Bone marrow (tissue), 2 donors: ENCODE measurements around the gene KRTAP10-3.
"Not testable (repeated sequence)": the region's sequence is repeated elsewhere in the genome, so short reads cannot be mapped to it uniquely, and the experiment has no call there.

ENCODE experiments used
- DNase-seq, 2 donors: peaks; one replicate each; lab custom pipeline; 2025; lab: John Stamatoyannopoulos, UW

The KRTAP10-3 gene

DNA sequence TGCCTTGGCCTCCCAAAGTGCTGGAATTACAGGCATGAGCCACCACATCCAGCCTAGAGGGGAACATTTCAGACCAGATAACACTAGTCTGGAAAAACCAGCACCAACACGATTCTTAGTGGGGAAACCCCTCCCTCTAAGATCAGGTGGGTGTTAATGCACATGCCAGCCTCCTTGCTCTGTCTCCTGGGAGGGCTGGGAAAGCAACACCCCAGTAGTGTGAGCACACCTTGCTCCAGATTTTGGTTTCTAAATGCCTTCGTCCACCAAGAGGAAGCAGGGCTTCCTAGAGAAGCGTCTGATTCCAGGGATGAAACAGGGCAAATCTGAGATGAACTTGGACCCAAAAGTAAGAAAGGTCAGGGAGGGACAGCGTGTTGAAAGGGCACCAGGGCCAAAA, 12.7 kb upstream of the KRTAP10-3 start:
- no peak for DNase-seq

DNA sequence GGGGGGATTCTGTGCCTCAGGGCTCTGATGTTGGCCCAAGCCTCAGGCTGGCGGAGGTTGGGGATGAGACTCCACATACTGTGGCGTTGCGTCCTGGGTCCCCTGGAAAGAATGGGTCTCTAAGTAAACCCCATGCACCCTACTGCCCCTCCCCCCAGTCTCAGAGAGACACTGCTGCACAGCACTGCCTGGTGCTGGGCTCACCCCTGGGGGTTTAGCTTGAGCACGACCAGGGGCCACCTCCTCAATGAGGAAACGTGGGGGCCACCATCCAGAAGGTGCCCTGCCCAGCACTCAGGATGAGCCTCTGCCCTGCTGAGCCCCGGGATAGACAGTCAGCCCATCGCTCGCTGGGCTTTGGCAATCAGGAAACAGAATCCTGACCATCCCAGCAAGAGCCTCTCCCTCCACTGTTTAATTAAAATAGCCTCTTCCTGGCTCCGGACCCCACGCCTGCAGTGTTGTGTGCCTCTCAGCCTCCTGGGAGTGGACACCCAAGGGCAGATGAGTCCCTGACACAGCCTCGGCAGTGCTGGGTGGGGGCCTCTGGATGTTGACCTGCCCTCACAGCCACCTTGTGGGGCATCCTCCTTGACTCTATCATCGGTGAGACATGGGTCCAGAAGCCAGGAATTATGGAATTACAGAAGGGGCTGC, 11.4 kb upstream of the KRTAP10-3 start:
- no peak for DNase-seq

DNA sequence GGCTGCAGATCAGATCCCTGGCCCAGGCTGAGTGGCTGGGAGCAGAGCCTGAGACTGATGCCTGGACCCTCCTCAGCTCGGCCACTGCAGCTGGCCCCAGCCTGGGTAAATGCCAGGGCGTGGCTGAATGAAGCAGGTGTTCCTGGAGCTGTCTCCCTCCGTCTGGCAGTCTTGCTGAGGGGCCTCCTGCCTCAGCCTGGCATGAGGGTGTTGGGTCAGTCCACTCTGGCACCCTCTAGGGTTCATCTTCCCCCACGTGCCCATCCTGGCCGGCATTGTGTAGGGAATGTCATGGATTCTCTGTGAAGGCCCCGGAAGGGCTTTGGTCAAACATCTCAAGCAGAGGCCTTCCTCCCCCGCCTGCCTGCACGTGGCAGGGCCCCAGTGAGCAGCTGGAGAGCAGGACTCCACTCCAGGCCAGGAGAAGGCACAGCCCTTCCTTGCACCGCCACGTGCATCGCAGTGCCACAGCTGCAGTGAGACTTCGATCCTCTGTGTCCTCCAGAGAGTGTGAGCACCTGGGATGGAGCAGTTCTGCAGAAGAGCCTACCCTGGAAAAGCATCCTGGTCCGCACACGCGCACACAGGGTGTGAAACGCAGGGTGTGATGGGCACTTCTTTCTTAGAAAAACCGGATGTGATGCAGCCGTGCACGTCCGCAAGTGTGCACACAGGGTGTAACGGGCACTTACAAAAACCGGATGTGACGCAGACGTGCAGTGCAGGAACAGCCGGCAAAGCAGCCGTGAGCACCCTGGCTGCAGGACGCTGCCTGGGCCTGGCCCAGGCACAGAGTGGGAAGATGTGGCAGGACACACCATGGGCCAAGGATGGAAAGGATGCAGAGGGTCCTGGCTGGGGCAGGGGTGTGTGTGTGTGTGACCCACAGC, 10.3 kb upstream of the KRTAP10-3 start:
- no peak for DNase-seq

DNA sequence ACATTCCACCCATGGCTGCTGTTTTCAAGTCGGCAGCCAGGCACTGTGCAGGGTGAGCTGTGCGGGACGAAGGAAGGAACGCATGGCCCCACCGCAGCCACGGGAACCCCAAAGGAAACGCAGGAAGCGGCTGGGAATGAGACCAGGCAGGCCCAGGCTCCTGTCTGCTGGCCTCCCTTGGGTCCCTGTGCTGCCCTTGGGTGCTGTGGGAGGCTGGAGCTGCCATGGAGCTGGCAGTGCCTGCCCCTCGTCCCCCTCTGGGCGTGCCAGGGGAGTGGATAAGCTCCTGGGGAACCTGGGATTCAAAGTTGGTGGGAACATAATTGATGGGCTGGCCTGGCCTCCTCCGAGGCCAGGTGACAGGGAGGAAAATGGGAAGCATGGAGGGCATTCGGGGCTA, 9.7 kb upstream of the KRTAP10-3 start:
- no peak for DNase-seq

DNA sequence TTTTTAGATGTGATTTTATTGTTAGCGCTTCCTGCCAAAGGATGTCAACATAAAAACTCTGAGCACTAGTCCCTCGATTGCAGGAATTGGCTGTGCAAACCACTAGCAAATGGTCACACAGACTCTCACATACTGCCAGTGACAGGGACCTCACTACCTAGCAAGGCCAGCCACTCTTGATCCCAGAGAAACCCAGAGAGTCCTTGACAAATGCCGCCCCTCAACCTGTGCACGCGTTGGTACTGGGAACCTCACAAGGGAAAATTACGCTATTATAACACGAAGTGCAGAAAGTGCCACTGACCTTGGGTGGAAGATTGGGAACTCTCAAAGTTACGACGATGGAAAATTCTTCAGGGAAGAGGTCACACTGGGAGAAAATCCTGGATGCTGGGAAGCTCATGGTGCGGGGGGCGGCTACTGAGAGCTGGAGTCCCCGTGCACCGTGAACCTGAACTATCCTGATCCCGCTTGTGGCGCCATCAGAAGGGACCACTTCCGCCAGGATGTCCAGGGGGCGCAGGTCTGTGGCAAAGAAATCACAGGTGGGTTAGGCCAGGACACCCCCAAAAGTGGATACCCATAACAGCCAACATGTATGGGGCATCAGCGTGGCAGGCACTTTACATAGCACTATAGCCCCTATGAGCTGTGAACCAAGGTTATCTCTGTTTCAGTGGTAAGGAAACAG, 9.0 kb upstream of the KRTAP10-3 start:
- DNase-seq, result no peak

DNA sequence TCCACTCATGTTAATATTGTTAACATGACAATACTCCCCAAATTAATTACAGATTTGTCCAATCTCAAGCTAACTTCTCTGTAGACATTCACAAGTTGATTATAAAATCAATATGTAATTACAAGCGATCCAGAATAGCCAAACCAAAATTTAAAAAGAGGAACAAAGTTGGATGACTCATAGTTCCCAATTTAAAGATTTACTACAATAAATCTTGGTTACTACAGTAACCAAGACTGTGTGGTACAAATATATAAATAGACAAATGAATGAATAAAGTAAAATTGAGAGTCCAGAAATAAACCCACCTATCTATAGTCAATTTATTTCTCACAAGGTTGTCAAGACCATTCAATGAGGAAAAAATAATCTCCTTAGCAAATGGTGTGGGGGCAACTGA, 7.8 kb upstream of the KRTAP10-3 start:
- peak in 1 of 2 donors; percentile 10 for DNase-seq

DNA sequence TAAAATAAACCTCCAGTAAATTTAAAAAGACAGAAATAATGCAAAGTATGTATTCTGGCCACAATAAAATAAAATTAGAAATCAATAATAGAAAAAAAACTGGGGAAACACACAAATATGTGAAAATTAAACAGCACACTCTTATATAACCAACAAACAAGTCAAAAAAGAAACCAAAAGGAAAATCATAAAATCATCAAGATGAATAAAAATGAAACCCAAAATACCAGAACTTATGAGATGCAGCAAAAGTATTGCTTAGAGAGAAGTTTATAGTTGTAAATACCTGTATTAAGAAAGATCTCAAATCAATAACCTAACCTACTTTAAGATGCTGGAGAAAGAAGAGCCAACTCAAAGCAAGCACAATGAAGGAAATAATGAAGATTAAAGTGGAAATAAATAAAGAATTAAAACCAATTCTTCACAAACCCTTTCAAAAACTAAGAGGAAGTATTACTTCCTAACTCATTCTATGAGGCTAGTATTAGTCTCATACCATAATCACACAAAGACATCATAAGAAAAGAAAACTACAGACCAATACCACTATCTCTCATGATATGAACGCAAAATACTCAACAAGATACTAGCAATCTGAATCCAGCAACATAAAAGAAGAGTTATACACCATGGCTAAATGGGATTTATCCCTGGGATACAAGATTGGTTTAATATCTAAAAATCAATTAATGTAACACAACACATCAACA, 6.4 kb upstream of the KRTAP10-3 start:
- DNase-seq, result no peak

DNA sequence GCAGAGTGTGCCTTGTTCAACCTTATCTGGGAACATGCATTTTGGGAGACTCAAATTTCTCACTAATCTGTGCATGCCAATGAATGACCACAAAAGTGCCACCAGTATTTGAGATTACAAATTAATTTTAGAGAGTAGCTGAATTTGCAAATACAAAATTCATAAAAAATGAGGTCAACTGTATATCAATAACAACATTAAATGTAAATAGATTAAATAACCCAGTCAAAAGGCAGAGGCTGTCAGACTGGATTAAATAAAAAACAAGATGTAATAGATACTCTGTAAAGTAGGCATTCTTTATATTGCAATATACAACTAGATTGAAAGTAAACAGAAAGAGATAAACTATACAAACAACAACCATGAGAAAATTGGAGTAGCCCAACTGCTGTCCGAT, 5.5 kb upstream of the KRTAP10-3 start:
- DNase-seq, result no peak

DNA sequence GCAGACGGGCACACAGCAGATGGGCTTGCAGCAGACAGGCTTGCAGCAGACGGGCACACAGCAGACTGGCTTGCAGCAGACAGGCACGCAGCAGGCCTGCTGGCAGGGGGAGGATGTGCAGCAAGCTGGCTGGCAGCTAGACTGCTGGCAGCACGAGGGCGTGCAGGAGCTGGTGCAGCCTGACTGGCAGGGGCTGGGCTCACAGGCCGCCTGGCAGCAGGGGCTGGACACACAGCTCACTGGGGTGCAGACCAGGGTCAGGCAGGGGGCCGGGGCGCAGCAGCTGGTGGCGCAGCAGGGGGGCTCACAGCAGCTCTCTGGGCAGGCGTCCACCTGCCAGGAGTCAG, 293 bp downstream of the KRTAP10-3 start:
- DNase-seq, result not testable (repeated sequence)

DNA sequence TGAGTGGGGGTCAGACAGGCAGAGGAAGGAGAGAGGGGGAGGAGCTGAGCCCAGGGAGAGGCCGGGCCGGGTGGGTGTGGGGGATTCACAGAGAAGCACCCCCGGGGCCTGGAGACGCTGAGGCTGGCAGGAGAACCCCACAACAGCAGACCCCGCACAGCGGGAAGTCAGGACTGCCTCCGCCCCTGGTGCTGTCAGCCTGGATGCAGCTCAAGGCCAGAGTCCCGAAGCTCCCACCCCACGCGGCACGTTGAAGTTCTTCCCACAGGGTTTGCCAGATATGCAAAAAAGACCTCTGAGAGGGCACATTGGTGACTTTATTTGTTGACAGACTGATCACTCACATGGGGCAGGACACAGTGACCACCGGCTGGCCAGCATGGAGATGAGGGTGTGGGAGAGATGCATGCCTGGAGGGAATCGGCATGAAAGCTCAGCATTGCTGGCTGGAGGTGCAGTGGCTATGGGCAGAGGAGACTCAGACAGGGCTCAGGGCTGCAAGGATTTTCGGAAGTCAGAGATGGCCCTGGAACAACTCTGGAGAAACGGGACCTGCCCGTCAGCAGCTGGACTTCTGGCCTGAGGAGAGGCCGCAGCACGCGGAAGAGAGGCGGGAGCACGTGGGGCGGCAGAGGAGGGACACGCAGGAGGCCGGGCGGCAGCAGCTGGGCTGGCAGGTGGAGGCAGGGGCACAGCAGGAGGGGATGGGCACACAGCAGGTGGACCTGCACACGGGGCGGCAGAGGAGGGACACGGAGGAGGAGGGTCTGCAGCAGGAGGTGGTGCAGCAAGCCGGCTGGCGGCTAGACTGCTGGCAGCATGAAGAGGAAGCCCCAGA, 885 bp downstream of the KRTAP10-3 start:
- DNase-seq, result no peak

DNA sequence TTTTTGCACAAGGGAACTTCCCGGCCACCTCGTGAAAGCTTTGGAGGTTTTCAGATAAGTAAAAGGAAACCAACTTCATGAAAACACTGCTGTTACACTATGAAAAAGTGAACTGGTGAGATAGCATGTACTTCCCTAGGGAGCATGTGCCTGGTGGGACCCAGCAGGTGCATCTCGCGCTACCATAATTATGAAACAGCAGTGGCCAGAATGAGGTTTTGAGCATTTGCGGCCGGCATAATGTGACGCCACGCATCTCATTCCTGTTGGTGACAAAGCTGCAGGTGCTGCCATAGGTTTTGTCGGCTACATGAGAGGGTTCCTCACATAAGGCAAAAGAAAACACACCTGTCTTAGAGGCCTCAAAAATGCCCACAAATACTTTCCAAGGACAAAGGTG, 1.7 kb downstream of the KRTAP10-3 start:
- DNase-seq, result no peak

DNA sequence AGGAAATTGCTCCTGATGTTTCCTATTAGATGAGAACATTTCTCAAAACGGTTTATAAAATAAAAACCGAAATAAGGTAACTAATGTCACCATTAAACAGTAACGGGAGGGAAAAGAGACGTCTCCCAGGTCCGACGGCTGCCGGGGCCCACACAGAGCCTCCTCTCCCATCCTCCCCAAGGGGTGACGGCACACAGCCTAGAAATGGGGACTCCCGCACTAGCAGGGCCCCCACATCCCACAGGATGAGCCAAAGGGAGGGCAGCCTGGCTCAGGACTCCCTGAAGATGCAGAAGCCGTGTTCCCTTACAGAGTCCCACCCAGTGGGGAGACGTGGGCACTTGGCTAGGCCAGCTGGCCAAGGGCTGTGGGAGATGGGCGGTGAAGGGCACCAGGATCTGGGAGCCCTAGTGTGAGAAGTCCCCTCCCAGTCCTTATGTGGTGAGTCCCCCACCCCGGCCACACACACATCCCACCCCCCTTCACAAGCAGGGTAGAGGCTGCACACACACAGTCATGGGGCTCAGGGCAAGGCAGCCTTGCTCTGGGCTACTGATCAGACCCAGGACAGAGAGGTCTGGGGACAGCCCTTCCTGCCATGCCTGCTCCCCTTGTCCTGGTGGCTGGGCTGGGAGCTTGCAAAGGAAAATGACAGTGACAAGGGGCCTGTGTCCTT, 3.3 kb downstream of the KRTAP10-3 start:
- no peak for DNase-seq

DNA sequence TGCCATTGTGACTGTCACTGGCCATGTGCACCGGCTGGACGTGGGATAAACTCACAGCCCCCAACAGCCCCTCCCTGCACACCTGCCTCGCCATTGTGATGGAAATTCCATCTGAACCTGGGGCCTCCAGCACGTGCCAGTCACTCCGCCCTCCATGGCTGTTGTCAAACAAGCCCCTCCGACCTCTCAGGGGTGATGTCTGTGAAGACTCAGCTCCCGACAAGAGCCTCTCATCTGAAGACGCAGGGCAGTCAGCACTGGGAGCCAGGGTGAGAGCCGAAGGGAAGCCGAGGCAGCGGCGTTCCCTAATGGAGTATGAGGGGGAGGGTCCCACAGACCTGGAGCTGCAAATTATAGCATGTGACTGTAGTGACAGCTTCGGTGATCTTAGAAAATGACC, 5.9 kb downstream of the KRTAP10-3 start:
- no peak for DNase-seq

DNA sequence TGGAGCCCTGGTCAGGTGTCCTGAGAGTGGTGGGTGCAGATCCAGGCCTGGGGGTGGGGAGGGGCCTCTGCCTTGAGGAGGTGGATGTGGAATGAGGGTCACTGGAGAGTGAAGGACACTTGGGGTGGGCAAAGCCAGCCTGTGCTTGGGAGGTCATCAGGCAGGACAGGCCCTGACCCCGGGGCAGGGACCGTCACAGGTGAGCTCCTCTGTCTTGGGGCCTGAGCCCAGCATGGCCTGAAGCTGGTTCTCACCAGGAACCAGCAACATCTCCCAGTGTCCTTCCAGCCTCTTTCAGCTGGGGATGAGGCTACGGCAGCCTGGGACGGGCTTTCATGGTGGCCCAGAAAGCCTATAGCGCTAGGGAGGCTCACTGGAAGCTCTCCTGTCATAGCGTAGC, 6.5 kb downstream of the KRTAP10-3 start:
- no peak for DNase-seq

DNA sequence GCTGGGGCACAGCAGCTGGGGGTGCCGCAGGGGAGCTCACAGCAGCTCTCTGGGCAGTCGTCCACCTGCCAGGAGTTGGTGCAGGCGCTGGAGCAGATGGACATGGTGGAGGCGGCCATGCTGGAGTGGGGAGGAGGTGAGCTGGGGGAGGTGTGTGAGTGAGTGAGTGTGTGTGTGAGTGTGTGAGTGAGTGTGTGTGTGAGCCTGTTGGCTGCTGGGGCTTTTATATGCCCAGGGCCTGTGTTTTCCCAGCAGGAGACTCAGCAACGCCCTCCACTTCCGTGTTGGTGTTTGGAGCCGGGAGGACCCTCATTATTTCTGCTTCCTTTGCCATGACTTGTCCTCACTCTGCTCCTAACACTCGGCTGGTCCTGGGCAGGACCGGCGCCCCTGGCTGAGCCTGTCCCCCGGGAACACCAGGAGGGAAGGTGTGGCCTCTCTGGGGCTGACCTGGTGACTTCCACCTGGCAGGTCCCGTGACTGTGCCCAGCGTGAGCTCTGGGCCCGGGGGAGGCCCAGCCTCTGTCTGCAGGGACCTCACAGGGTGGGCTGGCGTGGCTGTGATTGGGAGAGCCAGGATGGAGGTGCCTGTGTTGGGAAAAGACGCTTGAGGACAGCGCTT, 7.1 kb downstream of the KRTAP10-3 start, which contains the start of gene KRTAP10-2:
Gene KRTAP10-2 (minus strand): TSS at position 166 of the 622 bp plus-strand sequence. CDS start 47 bp downstream, at position 119.
- no peak for DNase-seq

DNA sequence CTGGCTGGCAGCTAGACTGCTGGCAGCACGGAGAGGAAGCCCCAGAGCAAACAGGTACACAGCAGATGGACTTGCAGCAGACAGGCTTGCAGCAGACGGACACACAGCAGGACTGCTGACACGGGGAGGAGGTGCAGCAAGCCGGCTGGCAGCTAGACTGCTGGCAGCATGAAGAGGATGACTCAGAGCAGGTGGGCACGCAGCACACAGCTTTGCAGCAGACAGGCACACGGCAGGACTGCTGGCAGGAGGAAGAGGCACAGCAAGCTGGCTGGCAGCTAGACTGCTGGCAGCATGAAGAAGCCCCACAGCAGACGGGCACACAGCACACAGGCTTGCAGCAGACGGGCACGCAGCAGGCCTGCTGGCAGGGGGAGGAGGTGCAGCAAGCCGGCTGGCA, 7.8 kb downstream of the KRTAP10-3 start:
- no peak for DNase-seq

DNA sequence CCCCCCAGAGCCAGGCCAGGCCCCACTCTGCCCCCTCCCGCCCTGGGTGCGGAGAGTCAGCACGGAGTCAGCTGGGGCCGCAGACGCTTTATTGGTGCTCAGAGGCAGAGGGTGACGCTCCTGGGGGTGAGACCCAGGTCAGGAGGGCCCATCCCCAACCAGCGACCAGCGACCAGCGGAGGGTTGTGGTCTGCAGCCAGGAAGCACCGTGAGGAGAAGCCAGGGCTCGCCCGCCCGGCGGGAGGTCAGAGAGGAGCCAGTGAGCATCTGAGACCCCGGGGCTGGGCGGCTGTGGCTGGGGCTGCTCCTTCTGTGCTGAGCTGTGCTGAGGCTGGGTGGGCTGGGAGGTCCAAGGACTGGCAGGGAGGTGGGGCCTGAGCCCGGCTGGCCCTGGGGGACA, 8.3 kb downstream of the KRTAP10-3 start:
- DNase-seq, result not testable (repeated sequence)

DNA sequence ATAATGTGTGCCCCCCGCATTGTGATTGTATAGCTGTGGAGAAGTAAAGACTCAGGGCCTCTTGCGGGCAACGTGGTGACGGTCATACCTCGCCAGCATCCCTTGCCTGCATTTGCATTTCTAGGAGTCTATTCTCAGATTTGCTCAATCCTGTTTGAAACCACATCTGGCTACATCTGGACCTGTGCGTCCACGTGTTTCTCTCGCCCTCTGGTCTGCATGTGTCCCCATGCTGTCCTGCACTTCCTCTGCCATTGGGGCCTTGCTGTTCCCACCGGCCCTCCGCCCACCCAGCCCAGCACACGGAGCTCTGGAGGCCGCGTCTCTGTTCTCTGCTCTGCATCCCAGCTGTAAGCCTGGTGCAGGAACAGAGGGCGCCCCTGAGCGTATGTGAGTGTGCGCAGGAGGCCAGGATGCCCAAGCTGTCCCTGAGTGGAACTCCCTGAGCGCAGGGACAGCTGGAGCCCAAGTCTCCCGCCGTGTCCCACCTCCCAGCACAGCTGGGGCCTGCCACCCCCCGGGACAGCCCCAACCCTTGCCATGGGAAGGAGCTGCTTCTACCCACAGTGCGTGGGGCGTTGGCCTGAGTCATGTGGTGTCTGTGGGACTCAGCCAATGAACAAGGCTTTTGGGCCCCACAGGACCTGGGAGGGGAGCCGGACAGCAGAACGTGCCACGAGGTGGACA, 8.9 kb downstream of the KRTAP10-3 start:
- no peak for DNase-seq

DNA sequence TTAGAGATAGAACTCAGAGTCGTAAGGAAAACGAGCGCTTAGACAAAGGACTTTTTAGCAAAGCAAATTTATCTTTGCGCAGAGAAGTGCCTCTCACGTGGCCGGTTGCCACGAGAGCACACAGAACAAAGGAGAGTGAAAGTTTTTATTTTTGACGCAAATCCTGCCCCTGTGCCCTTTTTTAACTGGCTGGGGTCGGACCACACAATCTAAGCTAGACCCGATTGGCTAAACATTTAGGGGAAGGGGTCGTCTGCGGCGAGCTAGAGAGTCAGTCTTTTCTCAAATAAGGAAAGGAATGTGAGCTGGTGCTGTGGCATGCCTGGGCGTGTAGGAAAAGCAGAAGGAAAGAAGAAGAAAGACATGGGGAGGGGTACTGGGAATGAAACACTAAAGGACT, 9.7 kb downstream of the KRTAP10-3 start:
- no peak for DNase-seq

DNA sequence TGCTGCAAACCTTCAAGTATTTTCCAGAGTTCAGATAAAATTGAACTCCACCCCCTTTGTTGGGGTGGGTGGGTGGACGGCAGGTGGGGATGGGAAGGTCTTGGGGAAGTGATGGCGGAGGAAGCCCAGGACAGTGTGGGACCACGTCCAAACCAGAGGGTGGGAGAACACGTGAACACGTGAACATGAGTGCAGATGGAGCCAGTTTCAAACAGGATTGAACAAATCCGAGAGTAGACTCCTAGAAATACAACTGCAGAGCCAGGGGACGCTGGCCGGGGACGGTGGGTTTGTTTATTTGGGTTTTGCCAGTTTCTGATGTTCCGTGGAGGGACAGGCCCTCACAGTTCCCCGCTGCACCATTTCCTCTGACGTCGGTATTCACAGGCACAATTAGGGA, 10.2 kb downstream of the KRTAP10-3 start:
- DNase-seq, result no peak
